A673 (cell line): ENCODE data around the gene DUOX1.

ENCODE experiments used
- CTCF ChIP-seq: fragments of 300-800, 200-600 bp; sonication (generic); conservative IDR thresholded peaks from 2 replicates; pipeline ENCODE4 v1.5.1; 2017; ENCODE audit warnings: low read depth, mild to moderate bottlenecking, antibody characterized with exemption, low read length, moderate library complexity, mixed read lengths
- EZH2 ChIP-seq: fragments of 200-600 bp; sonication (generic); IDR thresholded peaks from 2 replicates; pipeline ENCODE4 v1.6.1; 2017; ENCODE audit warnings: borderline replicate concordance, low read depth, mild to moderate bottlenecking, mixed read lengths, antibody characterized with exemption, low read length; ENCODE audit not compliant: poor library complexity, severe bottlenecking

GRCh38 chr15:45169608-45170480, 40.0 kb downstream of the DUOX1 start:
- no peak for TF ChIP-seq EZH2
- TF ChIP-seq CTCF: no peak
